Neural progenitor cell (in vitro differentiated cells): Measurements from ENCODE around the gene ZNRF4.

Source experiments
- EZH2 ChIP-seq: fragments of 200-600 bp; sonication (generic); IDR thresholded peaks from 2 replicates; pipeline ENCODE4 v1.6.1; 2017; ENCODE audit warnings: antibody characterized with exemption, mild to moderate bottlenecking, moderate library complexity
- EZH2phosphoT487 ChIP-seq: fragments of 200-600 bp; sonication (generic); IDR thresholded peaks from 2 replicates; pipeline ENCODE4 v1.6.1; 2017; ENCODE audit warnings: antibody characterized with exemption
- TF ChIP-seq, protein P1 (sequence below): fragments of 200-600 bp; sonication (generic); IDR thresholded peaks from 2 replicates; pipeline ENCODE4 v1.5.1; 2017; ENCODE audit warnings: antibody characterized with exemption, mild to moderate bottlenecking

DNA sequence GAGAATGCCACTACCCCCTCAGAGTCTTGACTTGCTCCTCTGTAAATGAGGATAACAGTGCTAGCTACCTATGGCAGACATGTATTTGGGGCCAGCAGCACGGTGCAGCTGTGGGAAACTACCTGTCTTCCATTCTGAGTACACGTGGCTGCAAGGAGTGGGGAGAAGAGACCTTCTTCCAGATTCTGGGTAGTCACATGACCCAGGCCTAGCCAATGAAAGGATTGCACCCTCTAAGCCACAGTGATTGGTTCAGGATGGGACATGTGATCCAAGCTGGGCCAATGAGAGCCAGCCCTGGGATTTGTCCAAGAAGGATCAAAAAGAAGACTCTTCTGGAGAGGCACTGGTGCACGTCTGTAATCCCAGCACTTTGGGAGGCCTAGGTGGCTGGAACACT is 5.5 kb downstream of the ZNRF4 start:
- TF ChIP-seq, protein P1, sequence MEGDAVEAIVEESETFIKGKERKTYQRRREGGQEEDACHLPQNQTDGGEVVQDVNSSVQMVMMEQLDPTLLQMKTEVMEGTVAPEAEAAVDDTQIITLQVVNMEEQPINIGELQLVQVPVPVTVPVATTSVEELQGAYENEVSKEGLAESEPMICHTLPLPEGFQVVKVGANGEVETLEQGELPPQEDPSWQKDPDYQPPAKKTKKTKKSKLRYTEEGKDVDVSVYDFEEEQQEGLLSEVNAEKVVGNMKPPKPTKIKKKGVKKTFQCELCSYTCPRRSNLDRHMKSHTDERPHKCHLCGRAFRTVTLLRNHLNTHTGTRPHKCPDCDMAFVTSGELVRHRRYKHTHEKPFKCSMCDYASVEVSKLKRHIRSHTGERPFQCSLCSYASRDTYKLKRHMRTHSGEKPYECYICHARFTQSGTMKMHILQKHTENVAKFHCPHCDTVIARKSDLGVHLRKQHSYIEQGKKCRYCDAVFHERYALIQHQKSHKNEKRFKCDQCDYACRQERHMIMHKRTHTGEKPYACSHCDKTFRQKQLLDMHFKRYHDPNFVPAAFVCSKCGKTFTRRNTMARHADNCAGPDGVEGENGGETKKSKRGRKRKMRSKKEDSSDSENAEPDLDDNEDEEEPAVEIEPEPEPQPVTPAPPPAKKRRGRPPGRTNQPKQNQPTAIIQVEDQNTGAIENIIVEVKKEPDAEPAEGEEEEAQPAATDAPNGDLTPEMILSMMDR: no peak
- TF ChIP-seq EZH2 (no peak), EZH2phosphoT487 (no peak)
